ENCODE measurements around the gene DDX41.
A peak's percentile ranks its signal among the peaks of the same experiment; 100 is the strongest.
"Not testable (repeated sequence)": the region's sequence is repeated elsewhere in the genome, so short reads cannot be mapped to it uniquely, and the experiment has no call there.

DDX41 gene

DNA sequence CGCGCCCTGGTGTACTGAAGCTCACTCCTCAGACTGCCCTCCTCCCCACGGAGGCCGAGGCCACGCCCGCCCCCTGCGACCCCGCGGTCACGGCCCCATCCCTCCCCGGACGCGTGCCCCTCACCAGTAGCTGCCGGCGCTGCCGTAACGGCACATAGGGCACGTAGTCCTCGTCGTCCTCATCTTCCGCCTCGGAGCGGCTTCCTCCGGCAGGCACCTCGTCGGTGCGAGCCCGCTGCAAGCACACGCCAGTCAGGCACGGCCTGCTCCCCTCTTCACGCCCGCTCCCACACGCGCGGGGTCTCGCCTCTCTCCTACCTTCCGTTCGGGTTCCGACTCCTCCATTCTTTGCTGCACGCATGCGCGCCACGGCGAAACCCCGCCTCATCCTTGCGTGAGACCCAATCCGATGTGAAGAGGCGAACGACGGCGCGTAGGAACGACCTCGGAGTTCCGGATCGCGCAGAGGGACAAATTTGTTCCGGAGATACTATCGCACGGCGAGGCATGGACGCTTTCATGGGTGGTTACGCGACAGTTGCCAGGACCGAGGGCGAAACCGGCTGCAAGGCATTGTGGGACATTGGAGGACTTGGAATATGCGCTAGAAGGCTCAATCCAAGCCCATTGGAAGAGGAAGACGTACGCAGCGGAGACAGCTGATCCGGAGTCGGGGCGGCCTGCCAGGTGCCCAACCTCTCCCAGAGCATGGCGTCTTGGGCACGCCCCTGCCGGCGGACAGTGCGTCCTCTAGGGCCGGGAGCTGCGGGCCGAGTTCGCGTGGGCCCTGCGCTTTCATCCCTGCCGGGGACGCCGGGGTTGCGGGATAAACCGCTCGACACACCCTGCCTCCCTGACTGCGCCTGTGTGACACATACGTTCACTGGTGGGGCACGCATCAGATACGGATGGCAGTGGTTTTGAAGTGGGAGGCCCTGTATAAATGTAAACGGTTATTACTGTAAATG is at the start of gene DDX41:
Gene DDX41, minus strand, starts transcription at position 361 of the 968 bp plus-strand sequence. Its CDS starts 16 bp downstream, at position 345.
- Histone ChIP-seq H3K36me3 (ENCODE audit: insufficient read depth, low read length) (peaks cover 64% of the 10 kb centered on the region), H3K27me3 (ENCODE audit: control insufficient read depth in 1 of 2, insufficient read depth in 2 of 2, low read length in 2 of 2) (no peaks in the 10 kb centered on the region), H3K9ac (ENCODE audit: low read length) (peak within 1 kb of the TSS; percentile 26), H3K4me3 (ENCODE audit: low read depth in 1 of 2, low read length in 2 of 2) (peak within 1 kb of the TSS; percentile 86 to 92), H3K27ac (ENCODE audit: low read depth, low read length) (peak within 1 kb of the TSS; percentile 85), H3K9me3 (ENCODE audit: low read length) (no peaks in the 10 kb centered on the region), H3K4me1 (ENCODE audit: insufficient read depth, low read length) (peaks cover 13% of the 10 kb centered on the region)

DNA sequence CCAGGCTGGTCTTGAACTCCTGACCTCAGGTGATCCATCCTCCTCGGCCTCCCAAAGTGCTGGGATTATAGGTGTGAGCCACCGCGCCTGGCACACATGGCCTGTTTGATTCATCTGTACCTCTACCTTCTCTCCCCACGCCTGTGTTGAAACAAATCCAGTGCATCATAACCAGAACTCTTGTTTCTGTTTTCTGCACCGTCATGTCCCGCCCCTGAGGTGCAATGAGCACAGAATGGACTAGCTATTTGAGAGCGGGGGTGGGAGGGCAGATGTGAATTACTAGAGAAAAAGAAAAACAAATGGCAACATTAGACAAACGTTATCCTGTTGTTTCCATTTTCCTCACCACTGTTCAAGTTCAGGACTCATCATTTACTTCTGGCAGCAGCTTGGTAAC is 48.3 kb upstream of the DDX41 start:
- Histone ChIP-seq H3K4me3 (ENCODE audit: low read depth in 1 of 2, low read length in 2 of 2) (no peak overlapping the region), H3K9me3 (ENCODE audit: low read length) (no peaks in the 10 kb centered on the region), H3K27me3 (ENCODE audit: control insufficient read depth in 1 of 2, insufficient read depth in 2 of 2, low read length in 2 of 2) (no peaks in the 10 kb centered on the region), H3K27ac (ENCODE audit: low read depth, low read length) (no peak overlapping the region), H3K9ac (ENCODE audit: low read length) (no peak overlapping the region), H3K36me3 (ENCODE audit: insufficient read depth, low read length) (no peaks in the 10 kb centered on the region), H3K4me1 (ENCODE audit: insufficient read depth, low read length) (no peaks in the 10 kb centered on the region)

DNA sequence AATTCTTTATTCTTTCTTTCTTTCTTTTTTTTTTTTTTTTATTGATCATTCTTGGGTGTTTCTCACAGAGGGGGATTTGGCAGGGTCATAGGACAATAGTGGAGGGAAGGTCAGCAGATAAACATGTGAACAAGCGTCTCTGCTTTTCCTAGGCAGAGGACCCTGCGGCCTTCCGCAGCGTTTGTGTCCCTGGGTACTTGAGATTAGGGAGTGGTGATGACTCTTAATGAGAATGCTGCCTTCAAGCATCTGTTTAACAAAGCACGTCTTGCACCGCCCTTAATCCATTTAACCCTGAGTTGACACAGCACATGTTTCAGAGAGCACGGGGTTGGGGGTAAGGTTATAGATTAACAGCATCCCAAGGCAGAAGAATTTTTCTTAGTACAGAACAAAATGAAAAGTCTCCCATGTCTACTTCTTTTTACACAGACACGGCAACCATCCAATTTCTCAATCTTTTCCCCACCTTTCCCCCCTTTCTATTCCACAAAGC is 42.7 kb upstream of the DDX41 start:
- H3K4me3 ChIP-seq (ENCODE audit: low read depth in 1 of 2, low read length in 2 of 2), result not testable (repeated sequence)

GRCh38 chr5:177557796-177558195 is 41.0 kb upstream of the DDX41 start:
- no peak overlapping the region for H3K4me3 ChIP-seq (ENCODE audit: low read depth in 1 of 2, low read length in 2 of 2)
- no peaks in the 10 kb centered on the region for H3K27me3 ChIP-seq (ENCODE audit: control insufficient read depth in 1 of 2, insufficient read depth in 2 of 2, low read length in 2 of 2)
- peaks cover 3% of the 10 kb centered on the region for H3K36me3 ChIP-seq (ENCODE audit: insufficient read depth, low read length)
- H3K9me3 ChIP-seq (ENCODE audit: low read length), result no peaks in the 10 kb centered on the region
- no peak overlapping the region for H3K27ac ChIP-seq (ENCODE audit: low read depth, low read length)
- H3K4me1 ChIP-seq (ENCODE audit: insufficient read depth, low read length), result peaks cover 8% of the 10 kb centered on the region
- no peak overlapping the region for H3K9ac ChIP-seq (ENCODE audit: low read length)

More for the DNA sequence above, 42.7 kb upstream of the DDX41 start:
- not testable (repeated sequence) for H3K27me3 ChIP-seq (ENCODE audit: control insufficient read depth in 1 of 2, insufficient read depth in 2 of 2, low read length in 2 of 2); H3K4me1 ChIP-seq (ENCODE audit: insufficient read depth, low read length); H3K36me3 ChIP-seq (ENCODE audit: insufficient read depth, low read length); H3K9ac ChIP-seq (ENCODE audit: low read length); H3K27ac ChIP-seq (ENCODE audit: low read depth, low read length); H3K9me3 ChIP-seq (ENCODE audit: low read length)

DNA sequence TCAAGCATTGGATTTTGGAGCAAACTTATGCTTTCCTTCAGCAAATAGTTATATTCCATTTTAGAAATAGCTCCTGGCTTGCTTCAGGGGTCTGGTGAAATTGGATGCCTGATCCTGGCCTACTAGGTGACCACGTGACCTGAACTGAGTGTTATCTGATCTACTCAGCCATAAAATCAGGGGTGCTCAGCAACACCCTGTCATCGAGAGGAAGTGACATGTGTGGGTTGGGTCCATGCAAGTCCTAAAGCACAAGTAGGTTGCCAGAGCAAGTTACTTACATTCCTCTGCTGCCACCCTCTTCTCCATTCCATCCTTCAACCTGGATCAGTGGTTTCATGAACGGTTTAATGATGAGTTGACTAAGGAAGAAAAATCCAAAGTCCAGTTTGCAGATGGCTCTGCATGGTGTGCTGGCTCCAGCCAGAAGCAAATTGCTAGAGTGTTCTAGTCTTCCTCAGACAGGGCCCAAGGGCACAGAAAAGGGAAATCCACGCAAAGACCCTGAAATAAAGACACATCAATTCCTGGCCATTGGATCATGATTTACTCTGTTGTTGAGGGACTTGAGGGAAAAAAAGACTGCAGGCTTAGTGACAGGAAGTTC is 40.4 kb upstream of the DDX41 start:
- Histone ChIP-seq H3K36me3 (ENCODE audit: insufficient read depth, low read length) (peaks cover 8% of the 10 kb centered on the region), H3K9me3 (ENCODE audit: low read length) (no peaks in the 10 kb centered on the region), H3K9ac (ENCODE audit: low read length) (no peak overlapping the region), H3K27me3 (ENCODE audit: control insufficient read depth in 1 of 2, insufficient read depth in 2 of 2, low read length in 2 of 2) (no peaks in the 10 kb centered on the region), H3K4me1 (ENCODE audit: insufficient read depth, low read length) (peaks cover 14% of the 10 kb centered on the region), H3K4me3 (ENCODE audit: low read depth in 1 of 2, low read length in 2 of 2) (no peak overlapping the region), H3K27ac (ENCODE audit: low read depth, low read length) (no peak overlapping the region)

- Histone ChIP-seq H3K36me3 (ENCODE audit: insufficient read depth, low read length) (peaks cover 21% of the 10 kb centered on the region), H3K9me3 (ENCODE audit: low read length) (no peaks in the 10 kb centered on the region), H3K4me3 (ENCODE audit: low read depth in 1 of 2, low read length in 2 of 2) (no peak overlapping the region), H3K9ac (ENCODE audit: low read length) (no peak overlapping the region), H3K27ac (ENCODE audit: low read depth, low read length) (no peak overlapping the region), H3K4me1 (ENCODE audit: insufficient read depth, low read length) (peaks cover 16% of the 10 kb centered on the region), H3K27me3 (ENCODE audit: control insufficient read depth in 1 of 2, insufficient read depth in 2 of 2, low read length in 2 of 2) (no peaks in the 10 kb centered on the region)
These were observed 38.9 kb upstream of the DDX41 start for GRCh38 chr5:177555665-177556064.

GRCh38 chr5:177555228-177555627 is 38.5 kb upstream of the DDX41 start:
- H3K9ac ChIP-seq (ENCODE audit: low read length), result no peak overlapping the region
- H3K4me3 ChIP-seq (ENCODE audit: low read depth in 1 of 2, low read length in 2 of 2), result no peak overlapping the region
- H3K27me3 ChIP-seq (ENCODE audit: control insufficient read depth in 1 of 2, insufficient read depth in 2 of 2, low read length in 2 of 2), result no peaks in the 10 kb centered on the region
- no peak overlapping the region for H3K27ac ChIP-seq (ENCODE audit: low read depth, low read length)
- H3K36me3 ChIP-seq (ENCODE audit: insufficient read depth, low read length), result peaks cover 24% of the 10 kb centered on the region
- H3K4me1 ChIP-seq (ENCODE audit: insufficient read depth, low read length), result peaks cover 19% of the 10 kb centered on the region
- no peaks in the 10 kb centered on the region for H3K9me3 ChIP-seq (ENCODE audit: low read length)

GRCh38 chr5:177554474-177555111 is 37.8 kb upstream of the DDX41 start, which contains the start of gene FAM193B:
Gene FAM193B, minus strand, starts transcription at chr5:177554563. Its CDS starts 105 bp downstream, at chr5:177554458.
- H3K27me3 ChIP-seq (ENCODE audit: control insufficient read depth in 1 of 2, insufficient read depth in 2 of 2, low read length in 2 of 2), result no peaks in the 10 kb centered on the region
- no peaks in the 10 kb centered on the region for H3K9me3 ChIP-seq (ENCODE audit: low read length)
- H3K4me3 ChIP-seq (ENCODE audit: low read depth in 1 of 2, low read length in 2 of 2), result peak within 1 kb of the TSS; percentile 71 to 93
- H3K36me3 ChIP-seq (ENCODE audit: insufficient read depth, low read length), result peaks cover 24% of the 10 kb centered on the region
- H3K27ac ChIP-seq (ENCODE audit: low read depth, low read length), result peak within 1 kb of the TSS; percentile 78
- H3K9ac ChIP-seq (ENCODE audit: low read length), result peak within 1 kb of the TSS; percentile 53
- H3K4me1 ChIP-seq (ENCODE audit: insufficient read depth, low read length), result peaks cover 21% of the 10 kb centered on the region

- Histone ChIP-seq H3K27ac (ENCODE audit: low read depth, low read length) (peak overlapping the region; percentile 78), H3K4me3 (ENCODE audit: low read depth in 1 of 2, low read length in 2 of 2) (peak overlapping the region; percentile 71 to 73), H3K9me3 (ENCODE audit: low read length) (no peaks in the 10 kb centered on the region), H3K4me1 (ENCODE audit: insufficient read depth, low read length) (peaks cover 22% of the 10 kb centered on the region), H3K27me3 (ENCODE audit: control insufficient read depth in 1 of 2, insufficient read depth in 2 of 2, low read length in 2 of 2) (no peaks in the 10 kb centered on the region), H3K36me3 (ENCODE audit: insufficient read depth, low read length) (peaks cover 24% of the 10 kb centered on the region), H3K9ac (ENCODE audit: low read length) (peak overlapping the region; percentile 53)
These were observed 37.1 kb upstream of the DDX41 start for GRCh38 chr5:177553671-177554429.

DNA sequence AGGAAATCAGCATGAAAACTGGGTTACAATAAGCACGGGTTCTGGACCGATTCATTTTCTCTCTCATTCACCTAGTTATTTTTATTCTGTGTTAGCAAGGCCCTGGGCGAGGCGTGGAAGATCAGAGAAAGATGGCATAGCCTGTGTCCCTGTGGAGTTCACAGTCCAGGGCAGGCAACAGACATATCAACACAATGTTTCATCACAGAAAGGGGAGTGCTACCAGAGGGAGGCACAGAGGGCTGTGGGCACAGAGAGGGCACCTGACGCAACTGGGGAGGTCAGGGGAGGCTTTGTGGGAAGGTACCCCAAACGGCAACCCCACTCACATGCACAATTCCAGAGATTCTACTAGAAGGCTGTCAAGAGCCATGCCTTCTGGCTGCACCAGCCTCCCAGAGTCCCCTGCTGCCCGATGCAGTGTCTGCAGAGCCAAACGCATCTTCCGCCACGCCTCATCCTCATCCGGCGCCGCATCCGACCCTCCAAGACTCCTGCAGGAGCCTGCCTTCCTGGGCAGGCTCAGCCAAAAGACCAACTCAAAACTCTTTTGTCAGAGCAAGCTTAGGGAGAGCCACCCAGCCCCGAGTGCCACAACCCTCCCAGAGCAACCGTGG is 36.2 kb upstream of the DDX41 start:
- Histone ChIP-seq H3K36me3 (ENCODE audit: insufficient read depth, low read length) (peaks cover 24% of the 10 kb centered on the region), H3K9me3 (ENCODE audit: low read length) (no peaks in the 10 kb centered on the region), H3K4me1 (ENCODE audit: insufficient read depth, low read length) (peaks cover 31% of the 10 kb centered on the region), H3K27ac (ENCODE audit: low read depth, low read length) (peak overlapping the region; percentile 78), H3K4me3 (ENCODE audit: low read depth in 1 of 2, low read length in 2 of 2) (peak overlapping the region; percentile 71 to 73), H3K9ac (ENCODE audit: low read length) (peak overlapping the region; percentile 30), H3K27me3 (ENCODE audit: control insufficient read depth in 1 of 2, insufficient read depth in 2 of 2, low read length in 2 of 2) (no peaks in the 10 kb centered on the region)
